AML-193 (cell line): ENCODE results near the gene DCLK2.

ENCODE experiments used
- DNase-seq, 2 experiments: peaks; one replicate each; lab custom pipeline; 2025; lab: John Stamatoyannopoulos, UW

The DCLK2 gene

DNA sequence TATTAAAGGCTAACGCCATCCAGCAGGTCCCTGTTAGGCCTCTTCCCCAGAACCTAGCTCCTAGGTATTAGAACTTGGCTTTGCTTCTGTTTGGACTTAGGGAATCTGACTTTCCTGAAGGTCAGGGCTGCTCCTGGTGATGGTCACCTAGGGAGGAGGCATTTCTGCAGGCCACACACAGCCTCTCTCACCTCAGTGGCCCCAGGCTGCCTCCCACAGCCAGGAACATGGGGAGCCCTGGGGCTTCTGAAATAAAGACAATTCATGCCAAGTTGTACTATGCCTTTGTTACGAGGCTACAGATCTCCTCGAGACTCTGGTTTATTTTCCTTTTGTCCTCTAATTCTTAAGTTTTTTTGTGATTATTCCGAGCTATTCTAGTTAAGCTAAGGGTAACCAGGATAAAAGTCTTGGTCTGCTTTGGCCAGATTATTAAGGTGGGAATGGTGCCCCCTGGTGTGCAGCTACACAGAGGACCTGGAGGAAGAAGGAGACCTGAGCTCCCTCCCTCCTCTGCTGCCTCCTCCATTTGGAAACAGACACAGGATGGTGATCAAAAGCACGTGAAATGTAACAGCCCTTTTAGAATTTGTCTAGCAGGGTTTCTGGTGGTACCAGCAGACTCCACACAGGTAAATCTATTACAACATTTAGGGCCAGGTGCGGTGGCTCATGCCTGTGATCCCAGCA is 131.0 kb downstream of the DCLK2 start:
- DNase-seq = peak; percentile 3 to 5

DNA sequence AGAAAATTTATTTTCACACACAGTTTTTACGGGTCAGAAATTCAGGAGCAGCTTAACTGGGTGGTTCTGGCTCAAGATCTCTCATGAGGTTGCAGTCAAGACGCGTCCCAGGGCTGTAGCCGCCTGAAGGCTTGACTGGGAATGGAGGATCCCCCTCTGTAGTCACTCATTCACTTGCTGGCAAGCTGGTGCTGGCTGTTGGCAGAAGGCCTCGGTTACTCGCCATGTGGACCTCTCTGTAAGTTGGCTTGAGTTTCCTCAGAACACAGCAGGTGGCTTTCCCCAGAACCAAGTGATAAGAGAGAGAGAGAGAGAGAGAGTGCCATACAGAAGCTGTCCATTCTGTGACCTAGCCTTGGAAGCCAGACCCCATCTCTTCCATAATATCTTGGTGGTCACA is 132.8 kb downstream of the DCLK2 start:
- DNase-seq = no peak

GRCh38 chr4:150211799-150212445 is 133.7 kb downstream of the DCLK2 start:
- no peak for DNase-seq

- no peak for DNase-seq
Measured at GRCh38 chr4:150212485-150212884, 134.2 kb downstream of the DCLK2 start.

DNA sequence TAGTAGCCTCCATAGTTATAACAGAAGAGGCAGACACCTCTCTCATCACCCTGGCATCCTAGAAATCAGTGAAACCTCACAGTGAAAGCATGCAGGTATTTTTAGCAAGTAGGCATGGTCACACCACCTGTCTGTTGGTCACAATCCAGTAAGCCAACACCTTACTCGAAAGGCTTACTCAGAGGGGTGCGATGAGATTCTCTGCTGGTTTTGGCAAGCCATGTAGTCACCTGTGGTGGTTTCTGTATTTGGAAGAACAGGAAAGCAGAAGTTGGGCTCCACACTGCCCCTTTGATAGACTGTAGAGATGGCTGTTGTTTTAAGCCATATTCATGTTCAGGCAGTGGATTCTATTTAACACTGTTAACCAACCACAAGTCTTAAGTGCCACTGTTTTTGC is 134.7 kb downstream of the DCLK2 start:
- DNase-seq = no peak

DNA sequence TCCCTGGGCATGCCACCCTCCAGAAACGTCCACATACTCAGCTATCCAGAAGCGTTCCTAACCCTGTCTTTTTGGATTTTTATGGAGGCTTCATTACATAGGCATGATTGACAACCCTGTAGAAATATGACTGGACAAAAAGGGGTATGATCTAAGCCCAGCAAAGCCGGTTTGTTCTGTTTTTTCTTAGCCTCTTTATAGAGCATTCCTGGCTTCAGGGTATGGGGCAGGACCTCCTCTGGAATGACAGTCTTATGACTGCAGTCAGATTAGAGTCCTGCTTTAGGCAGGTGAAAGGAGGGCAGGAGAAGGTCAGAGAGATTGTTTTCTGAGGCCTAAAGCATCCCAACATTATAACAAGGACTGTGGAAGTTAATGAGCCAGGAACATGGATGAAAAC is 137.4 kb downstream of the DCLK2 start:
- DNase-seq = no peak

- no peak for DNase-seq
Measured at GRCh38 chr4:150216726-150217125, 138.5 kb downstream of the DCLK2 start.

DNA sequence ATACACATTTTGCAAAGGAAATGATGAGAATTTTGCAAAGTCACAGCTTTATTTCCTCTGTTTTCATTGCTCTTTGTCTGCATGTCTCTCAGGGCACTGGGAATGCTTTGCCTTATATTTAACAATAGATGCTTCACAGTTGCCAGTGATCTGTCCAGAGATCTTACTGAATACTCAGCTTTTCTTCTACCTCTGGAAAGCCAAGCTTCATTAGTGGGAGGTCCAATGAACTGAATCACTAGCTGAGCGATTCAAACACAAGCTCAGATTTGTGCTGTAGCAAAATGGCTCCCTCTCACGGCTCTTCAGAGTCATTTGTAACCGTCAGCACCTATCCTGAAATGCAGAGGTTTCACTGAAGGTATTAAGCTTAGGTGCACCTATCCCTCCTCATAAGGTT is 138.9 kb downstream of the DCLK2 start:
- no peak for DNase-seq

GRCh38 chr4:150217808-150218207 is 139.6 kb downstream of the DCLK2 start:
- DNase-seq = no peak

- no peak for DNase-seq
Measured at GRCh38 chr4:150218447-150218846, 140.2 kb downstream of the DCLK2 start.

DNA sequence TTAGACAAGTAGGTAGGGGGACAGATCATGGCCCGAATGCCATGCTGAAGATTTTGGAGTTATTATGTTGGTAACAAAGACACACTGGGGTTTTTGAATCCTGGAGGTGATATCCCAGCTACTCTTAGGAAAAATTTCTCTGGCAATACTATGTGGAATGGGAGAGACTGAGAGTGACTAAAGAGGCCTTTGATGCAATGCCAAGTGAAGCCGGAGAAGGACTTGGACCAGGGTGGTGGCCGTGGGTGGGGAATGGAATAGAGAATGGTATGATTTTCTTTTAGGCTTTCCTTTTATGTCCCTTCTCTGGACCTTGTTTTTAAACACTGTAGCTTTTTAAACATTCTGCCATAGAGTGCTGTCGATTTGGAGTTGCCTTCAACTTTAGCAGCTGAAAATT is 141.6 kb downstream of the DCLK2 start:
- no peak for DNase-seq

DNA sequence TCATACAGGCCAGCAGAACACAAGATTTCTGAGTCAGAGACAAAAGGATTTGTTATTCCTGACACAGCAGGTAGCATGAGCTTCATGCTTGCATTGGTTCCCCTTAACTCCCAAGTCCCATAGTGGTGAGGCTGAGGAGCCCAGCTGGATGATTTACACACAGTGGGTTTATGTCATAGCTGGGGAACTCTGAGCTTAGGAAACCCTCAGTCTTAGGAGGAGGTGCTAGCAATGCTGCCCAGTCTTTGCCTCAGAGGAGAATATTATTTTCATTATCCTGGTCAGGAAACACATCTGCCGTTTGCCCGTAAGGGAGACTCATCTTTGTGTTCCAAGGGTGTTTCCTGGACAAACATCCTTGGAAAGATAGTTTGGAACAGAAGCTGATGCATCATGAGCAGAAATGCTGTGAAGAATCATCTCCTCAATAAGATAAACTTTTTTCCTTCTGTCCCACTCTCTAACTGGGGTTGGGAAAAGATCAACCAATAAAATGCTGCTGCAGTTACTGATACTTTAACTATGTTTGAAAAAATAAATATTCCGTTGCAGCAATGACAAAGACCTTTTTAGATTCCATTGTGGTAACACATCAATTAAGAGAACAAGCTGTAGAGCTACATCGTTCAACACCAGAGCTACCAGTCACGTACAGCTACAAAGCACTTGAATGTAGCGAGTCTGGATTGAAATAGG is 146.8 kb downstream of the DCLK2 start:
- no peak for DNase-seq

DNA sequence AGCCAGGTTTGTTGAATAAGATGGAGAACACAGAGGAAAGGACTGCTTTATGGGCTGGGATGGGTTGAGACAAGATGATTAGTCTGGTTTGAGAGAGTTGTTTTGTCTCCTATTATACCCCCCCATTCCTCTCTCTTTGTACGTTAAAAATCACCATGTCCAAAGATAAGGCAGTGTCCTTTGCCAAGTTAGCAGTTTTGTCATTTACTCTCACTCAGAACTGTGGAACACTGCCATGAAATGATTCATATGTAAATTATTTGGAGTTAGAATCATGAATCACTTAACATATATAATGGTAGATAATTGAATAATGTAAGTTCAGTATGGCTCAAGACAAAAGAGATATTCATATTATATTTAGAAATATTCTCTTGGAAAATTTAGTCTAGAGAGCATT is 151.3 kb downstream of the DCLK2 start:
- DNase-seq = no peak

DNA sequence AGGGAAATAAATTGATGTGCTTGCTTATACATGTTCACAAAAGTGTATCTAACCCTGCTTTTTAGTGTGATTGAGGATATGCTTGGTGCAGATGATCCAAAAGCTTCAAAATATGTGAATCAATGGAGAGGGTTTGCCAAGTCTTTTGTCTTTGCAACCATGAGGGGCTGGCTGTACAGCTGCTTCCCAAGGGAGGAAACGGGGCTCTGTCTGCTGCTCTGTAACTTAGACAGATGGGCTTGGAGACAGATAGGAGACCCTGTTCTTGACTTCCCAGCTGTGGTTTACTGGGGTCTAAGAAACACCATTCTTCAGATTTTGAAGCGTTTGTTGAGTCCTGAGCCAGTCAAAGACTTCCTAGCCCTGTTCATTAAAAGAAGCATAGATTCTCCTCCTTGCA is 152.3 kb downstream of the DCLK2 start:
- no peak for DNase-seq

DNA sequence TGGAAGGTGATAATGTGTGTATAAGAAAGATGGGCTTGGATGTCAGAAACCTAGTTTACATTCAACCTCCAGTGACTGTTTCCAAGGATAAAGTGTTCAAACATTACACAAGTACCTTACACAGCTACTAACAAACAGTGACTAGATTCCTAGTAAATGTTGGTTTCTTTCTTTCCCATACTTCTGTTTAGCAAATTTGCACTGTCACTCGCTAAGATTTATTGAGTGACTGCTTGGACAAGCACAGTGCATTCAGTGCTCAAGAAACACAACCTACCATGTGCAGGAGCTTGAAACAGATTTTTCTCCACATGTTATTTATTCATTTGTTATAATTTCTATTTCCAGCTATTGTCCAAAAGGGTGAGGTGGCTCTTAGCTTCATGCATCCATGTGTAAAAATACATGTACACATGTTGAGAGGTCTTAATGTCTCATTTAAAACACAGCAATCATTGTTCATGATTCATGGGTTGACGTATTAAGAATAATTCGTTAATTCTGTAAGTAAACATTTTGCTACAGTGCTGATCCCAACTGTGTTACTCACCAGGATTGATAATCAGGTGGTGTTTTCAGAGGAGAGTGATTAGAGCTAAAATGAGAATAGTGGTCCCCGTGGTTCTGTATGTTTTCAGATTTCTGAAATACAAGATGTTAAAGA is 153.0 kb downstream of the DCLK2 start:
- DNase-seq = no peak

GRCh38 chr4:150232029-150232428 is 153.8 kb downstream of the DCLK2 start:
- DNase-seq = no peak

- no peak for DNase-seq
Measured at GRCh38 chr4:150234246-150234645, 156.0 kb downstream of the DCLK2 start.

DNA sequence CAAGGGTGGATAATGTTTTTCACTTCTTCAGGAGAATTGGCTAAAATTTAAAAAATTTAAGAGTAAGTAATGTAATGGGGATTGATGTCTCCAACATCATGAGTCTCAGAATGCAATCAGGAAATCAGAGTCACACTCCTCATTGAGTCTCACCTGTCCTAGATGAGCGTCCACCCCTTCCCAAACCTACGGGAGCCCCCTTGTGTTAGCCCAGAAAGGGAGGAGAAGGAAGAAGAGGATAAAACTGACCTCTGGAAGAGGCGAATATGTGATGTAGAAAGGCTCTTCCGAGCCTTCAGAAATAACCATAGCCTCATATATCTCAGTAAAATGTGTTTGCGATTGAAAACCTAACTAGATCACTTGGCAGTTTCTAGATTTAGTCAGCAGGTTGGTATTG is 157.1 kb downstream of the DCLK2 start:
- DNase-seq = no peak

GRCh38 chr4:150235808-150236271 is 157.6 kb downstream of the DCLK2 start:
- no peak for DNase-seq

DNA sequence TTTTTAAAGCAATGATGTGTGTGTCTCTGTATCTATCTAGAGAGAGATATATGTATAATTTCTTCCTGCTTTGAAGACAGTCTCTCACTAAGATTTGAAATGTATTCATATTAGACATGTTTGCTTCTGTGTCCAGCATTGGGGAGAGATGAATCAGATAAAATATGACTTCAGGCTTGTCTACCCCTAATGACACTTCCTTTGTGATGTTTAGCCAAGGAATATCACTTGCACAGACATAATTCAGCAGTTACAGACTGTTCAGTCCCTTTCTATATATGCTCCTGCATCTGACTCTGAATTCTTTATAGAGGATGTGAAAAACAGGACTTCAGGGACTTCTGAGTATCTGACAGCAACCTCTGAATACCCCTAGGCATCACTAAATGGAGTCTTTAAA is 158.4 kb downstream of the DCLK2 start:
- no peak for DNase-seq

DNA sequence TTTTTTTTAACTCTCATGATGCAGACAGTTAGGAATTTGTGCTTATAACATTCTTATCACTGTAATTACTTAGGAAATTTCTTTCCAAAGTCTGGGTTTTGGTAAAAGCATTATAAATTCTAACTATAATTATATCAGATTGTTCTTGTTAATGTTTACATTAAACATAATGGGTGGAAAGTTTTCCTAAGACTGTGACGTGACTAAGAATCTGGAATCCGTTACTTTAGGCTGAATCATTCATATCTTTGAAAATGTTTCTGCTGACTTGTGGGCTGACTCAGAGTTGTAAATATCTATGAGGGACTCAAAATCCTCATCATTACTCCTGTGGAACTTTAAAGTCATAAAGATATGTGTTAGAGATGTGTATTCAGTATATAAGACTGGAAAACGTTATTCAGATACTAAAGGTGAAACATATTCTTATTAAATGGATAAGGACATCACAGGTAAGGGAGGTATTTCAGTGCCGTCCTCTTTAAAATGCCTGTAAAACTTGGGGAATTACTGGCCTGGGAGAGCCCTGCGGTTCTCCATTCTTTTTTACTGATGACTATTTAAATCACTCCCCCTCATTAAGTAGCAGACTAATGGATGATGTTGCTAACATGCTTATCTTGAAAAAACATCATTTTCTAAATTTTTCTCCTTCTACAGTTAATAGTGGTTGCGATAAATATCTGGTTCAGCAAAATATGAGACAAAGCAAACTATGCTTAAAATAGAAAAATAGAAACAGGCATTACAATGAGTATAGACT is 159.0 kb downstream of the DCLK2 start:
- DNase-seq = no peak

DNA sequence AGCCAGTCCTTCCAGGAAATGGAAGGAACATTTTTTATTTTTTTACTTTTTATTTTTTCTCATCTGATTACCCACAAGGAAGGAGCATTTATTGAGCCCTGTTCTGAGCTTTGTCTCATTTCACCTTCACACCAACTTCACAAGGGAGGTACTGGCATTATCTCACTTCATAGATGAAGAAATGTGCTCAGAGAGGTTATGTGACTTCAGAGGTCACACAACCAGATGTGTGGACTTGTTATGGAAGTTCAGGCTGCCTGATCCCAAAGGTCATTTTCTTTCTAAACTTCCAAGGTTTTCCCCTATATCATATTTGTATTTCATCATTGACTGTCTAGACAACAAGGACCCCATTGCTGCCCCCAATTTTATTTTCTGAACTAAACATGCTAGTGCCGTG is 160.3 kb downstream of the DCLK2 start:
- no peak for DNase-seq
